NCI-H1105 treated with DMSO at 0.1 percent for 48 hours (cell line): Measurements from ENCODE around the gene GRAMD2B.
"Not testable (repeated sequence)": the region's sequence is repeated elsewhere in the genome, so short reads cannot be mapped to it uniquely, and the experiment has no call there.

Experiments
- DNase-seq: peaks from one replicate; lab custom pipeline; 2025; lab: John Stamatoyannopoulos, UW

GRAMD2B gene

GRCh38 chr5:126513302-126513701 is 90.1 kb downstream of the GRAMD2B start:
- no peak for DNase-seq

- DNase-seq: no peak
Observed at GRCh38 chr5:126513703-126514102, 90.5 kb downstream of the GRAMD2B start.

GRCh38 chr5:126514131-126514557 is 90.9 kb downstream of the GRAMD2B start:
- DNase-seq: no peak

- DNase-seq: no peak
Observed at GRCh38 chr5:126514558-126515141, 91.4 kb downstream of the GRAMD2B start.

- DNase-seq: no peak
Observed at GRCh38 chr5:126515337-126515736, 92.1 kb downstream of the GRAMD2B start.

GRCh38 chr5:126516133-126516532 is 92.9 kb downstream of the GRAMD2B start:
- peak; percentile 84 for DNase-seq

GRCh38 chr5:126516852-126517251 is 93.6 kb downstream of the GRAMD2B start:
- no peak for DNase-seq

GRCh38 chr5:126519223-126519622 is 96.0 kb downstream of the GRAMD2B start:
- not testable (repeated sequence) for DNase-seq

- DNase-seq: no peak
Observed at GRCh38 chr5:126519637-126520592, 96.7 kb downstream of the GRAMD2B start.

- no peak for DNase-seq
Observed at GRCh38 chr5:126520593-126520953, 97.4 kb downstream of the GRAMD2B start.

- no peak for DNase-seq
Observed at GRCh38 chr5:126521130-126521529, 97.9 kb downstream of the GRAMD2B start.

GRCh38 chr5:126523818-126524510 is 100.8 kb downstream of the GRAMD2B start:
- DNase-seq: no peak

- DNase-seq: no peak
Observed at GRCh38 chr5:126525630-126526245, 102.5 kb downstream of the GRAMD2B start.

- no peak for DNase-seq
Observed at GRCh38 chr5:126526493-126526892, 103.3 kb downstream of the GRAMD2B start.

GRCh38 chr5:126527158-126527557 is 103.9 kb downstream of the GRAMD2B start:
- no peak for DNase-seq

- DNase-seq: no peak
Observed at GRCh38 chr5:126527892-126528291, 104.7 kb downstream of the GRAMD2B start.

GRCh38 chr5:126531543-126532120 is 108.4 kb downstream of the GRAMD2B start:
- peak; percentile 9 for DNase-seq

GRCh38 chr5:126534553-126534952 is 111.3 kb downstream of the GRAMD2B start:
- no peak for DNase-seq

- no peak for DNase-seq
Observed at GRCh38 chr5:126535856-126536545, 112.8 kb downstream of the GRAMD2B start.

GRCh38 chr5:126536874-126537273 is 113.7 kb downstream of the GRAMD2B start:
- DNase-seq: no peak

- no peak for DNase-seq
Observed at GRCh38 chr5:126538579-126538978, 115.4 kb downstream of the GRAMD2B start.
